VCaP (cell line): ENCODE data around the gene AGBL3.

Source experiments
- H3K27ac ChIP-seq: fragments of 450-650 bp; 2 replicates; pipeline ENCODE4 v1.5.1; 2017
- CTCF ChIP-seq: fragments of 450-650 bp; conservative IDR thresholded peaks from 2 replicates; pipeline ENCODE4 v1.5.1; 2017; ENCODE audit warnings: mild to moderate bottlenecking, moderate library complexity

The AGBL3 gene

GRCh38 chr7:134942690-134943466, 43.4 kb upstream of the AGBL3 start:
- H3K27ac ChIP-seq, result no peak overlapping the region
- no peak for TF ChIP-seq CTCF

GRCh38 chr7:134943785-134944400, 42.4 kb upstream of the AGBL3 start:
- H3K27ac ChIP-seq, result no peak overlapping the region
- TF ChIP-seq CTCF, result peak; percentile 90

GRCh38 chr7:134945691-134946090, 40.6 kb upstream of the AGBL3 start:
- no peak for TF ChIP-seq CTCF
- no peak overlapping the region for H3K27ac ChIP-seq

- TF ChIP-seq CTCF, result no peak
- H3K27ac ChIP-seq, result no peak overlapping the region
Measured at GRCh38 chr7:134946260-134946659, 40.0 kb upstream of the AGBL3 start.

GRCh38 chr7:134947329-134947728, 39.0 kb upstream of the AGBL3 start:
- no peak overlapping the region for H3K27ac ChIP-seq
- no peak for TF ChIP-seq CTCF

GRCh38 chr7:134947831-134948230, 38.5 kb upstream of the AGBL3 start:
- no peak overlapping the region for H3K27ac ChIP-seq
- no peak for TF ChIP-seq CTCF

- no peak for TF ChIP-seq CTCF
- no peak overlapping the region for H3K27ac ChIP-seq
Measured at GRCh38 chr7:134948246-134948645, 38.1 kb upstream of the AGBL3 start.
